Duodenal mucosa (tissue), 2 donors: ENCODE data around the gene SETBP1.

ENCODE experiments used
- H3K27ac ChIP-seq: one replicate; pipeline ENCODE4 v1.7.0; 2013; ENCODE audit warnings: low read depth, low read length
- H3K27me3 ChIP-seq, 2 donors: one replicate each; pipeline ENCODE4 v1.7.0; 2013; ENCODE audit warnings: low read length in 2 of 2, control low read depth in 1 of 2; ENCODE audit not compliant: insufficient read depth in 2 of 2, control insufficient read depth in 1 of 2
- H3K36me3 ChIP-seq, 2 donors: one replicate each; pipeline ENCODE4 v1.7.0; 2013; ENCODE audit warnings: low read length in 2 of 2, control low read depth in 1 of 2; ENCODE audit not compliant: insufficient read depth in 2 of 2, control insufficient read depth in 1 of 2
- H3K4me1 ChIP-seq, 2 donors: one replicate each; pipeline ENCODE4 v1.7.0; 2013; ENCODE audit warnings: low read length in 2 of 2, control low read depth in 1 of 2; ENCODE audit not compliant: insufficient read depth in 2 of 2, control insufficient read depth in 1 of 2
- H3K4me3 ChIP-seq, 2 donors: one replicate each; pipeline ENCODE4 v1.7.0; 2013; ENCODE audit warnings: low read length in 2 of 2, low read depth in 1 of 2
- H3K9ac ChIP-seq, 2 donors: one replicate each; pipeline ENCODE4 v1.7.0; 2013; ENCODE audit warnings: low read length in 2 of 2, low read depth in 1 of 2
- H3K9me3 ChIP-seq, 2 donors: one replicate each; pipeline ENCODE4 v1.7.0; 2013; ENCODE audit warnings: low read length in 2 of 2, control low read depth in 1 of 2; ENCODE audit not compliant: control insufficient read depth in 1 of 2

The SETBP1 gene

GRCh38 chr18:45090526-45091140 is 409.9 kb downstream of the SETBP1 start:
- Histone ChIP-seq H3K9ac (no peak overlapping the region), H3K9me3 (no peaks in the 10 kb centered on the region), H3K27me3 (no peaks in the 10 kb centered on the region), H3K4me1 (no peaks in the 10 kb centered on the region), H3K36me3 (no peaks in the 10 kb centered on the region), H3K4me3 (no peak overlapping the region), H3K27ac (no peak overlapping the region)

GRCh38 chr18:45100321-45101105 is 419.8 kb downstream of the SETBP1 start:
- Histone ChIP-seq H3K4me3 (no peak overlapping the region), H3K27ac (no peak overlapping the region), H3K4me1 (peaks cover 6 to 11% of the 10 kb centered on the region in 2 donors), H3K9me3 (no peaks in the 10 kb centered on the region), H3K9ac (no peak overlapping the region), H3K27me3 (no peaks in the 10 kb centered on the region), H3K36me3 (no peaks in the 10 kb centered on the region)

- Histone ChIP-seq H3K9ac (no peak overlapping the region), H3K27ac (no peak overlapping the region), H3K4me3 (no peak overlapping the region), H3K4me1 (peaks cover 6 to 14% of the 10 kb centered on the region in 2 donors), H3K27me3 (no peaks in the 10 kb centered on the region), H3K36me3 (no peaks in the 10 kb centered on the region), H3K9me3 (no peaks in the 10 kb centered on the region)
Measured at GRCh38 chr18:45102126-45102525, 421.4 kb downstream of the SETBP1 start.

GRCh38 chr18:45102863-45103262 is 422.2 kb downstream of the SETBP1 start:
- H3K27ac ChIP-seq, result no peak overlapping the region

GRCh38 chr18:45103319-45104048 is 422.8 kb downstream of the SETBP1 start:
- no peaks in the 10 kb centered on the region for H3K9me3 ChIP-seq
- no peaks in the 10 kb centered on the region for H3K27me3 ChIP-seq
- H3K27ac ChIP-seq, result no peak overlapping the region
- no peak overlapping the region for H3K4me3 ChIP-seq
- H3K36me3 ChIP-seq, result no peaks in the 10 kb centered on the region
- H3K4me1 ChIP-seq, result peaks cover 6 to 14% of the 10 kb centered on the region in 2 donors
- H3K9ac ChIP-seq, result no peak overlapping the region

More at GRCh38 chr18:45102863-45103262, 422.2 kb downstream of the SETBP1 start:
- no peak overlapping the region for H3K9ac ChIP-seq
- H3K27me3 ChIP-seq, result no peaks in the 10 kb centered on the region
- peaks cover 6 to 14% of the 10 kb centered on the region in 2 donors for H3K4me1 ChIP-seq
- no peak overlapping the region for H3K4me3 ChIP-seq
- no peaks in the 10 kb centered on the region for H3K9me3 ChIP-seq
- H3K36me3 ChIP-seq, result no peaks in the 10 kb centered on the region

- Histone ChIP-seq H3K36me3 (no peaks in the 10 kb centered on the region), H3K27me3 (no peaks in the 10 kb centered on the region), H3K4me1 (peaks cover 6 to 14% of the 10 kb centered on the region in 2 donors), H3K27ac (no peak overlapping the region), H3K4me3 (no peak overlapping the region), H3K9me3 (no peaks in the 10 kb centered on the region), H3K9ac (no peak overlapping the region)
Measured at GRCh38 chr18:45104049-45104395, 423.3 kb downstream of the SETBP1 start.

GRCh38 chr18:45106331-45106774 is 425.7 kb downstream of the SETBP1 start:
- Histone ChIP-seq H3K4me3 (no peak overlapping the region), H3K27me3 (no peaks in the 10 kb centered on the region), H3K4me1 (peaks cover 6 to 14% of the 10 kb centered on the region in 2 donors), H3K9me3 (no peaks in the 10 kb centered on the region), H3K36me3 (no peaks in the 10 kb centered on the region), H3K27ac (no peak overlapping the region), H3K9ac (no peak overlapping the region)

GRCh38 chr18:45107425-45107824 is 426.7 kb downstream of the SETBP1 start:
- Histone ChIP-seq H3K36me3 (no peaks in the 10 kb centered on the region), H3K4me1 (peaks cover 6 to 14% of the 10 kb centered on the region in 2 donors), H3K27me3 (no peaks in the 10 kb centered on the region), H3K9ac (no peak overlapping the region), H3K4me3 (no peak overlapping the region), H3K27ac (no peak overlapping the region), H3K9me3 (no peaks in the 10 kb centered on the region)

- Histone ChIP-seq H3K27me3 (no peaks in the 10 kb centered on the region), H3K9ac (no peak overlapping the region), H3K27ac (no peak overlapping the region), H3K4me3 (no peak overlapping the region), H3K4me1 (peaks cover 6 to 9% of the 10 kb centered on the region in 2 donors), H3K36me3 (no peaks in the 10 kb centered on the region), H3K9me3 (no peaks in the 10 kb centered on the region)
Measured at GRCh38 chr18:45108754-45109153, 428.1 kb downstream of the SETBP1 start.

- Histone ChIP-seq H3K4me3 (no peak overlapping the region), H3K9ac (no peak overlapping the region), H3K9me3 (no peaks in the 10 kb centered on the region), H3K36me3 (no peaks in the 10 kb centered on the region), H3K27ac (no peak overlapping the region), H3K27me3 (no peaks in the 10 kb centered on the region), H3K4me1 (peaks cover 2 to 6% of the 10 kb centered on the region in 2 donors)
Measured at GRCh38 chr18:45109271-45109670, 428.6 kb downstream of the SETBP1 start.
